Testis (tissue), 2 donors: ENCODE data around the gene LHX8.

Experiments
- POLR2A ChIP-seq: fragments of 450-650 bp; IDR thresholded peaks from one replicate; pipeline ENCODE4 v1.6.1; 2017; ENCODE audit warnings: antibody characterized with exemption, mild to moderate bottlenecking, moderate library complexity
- TF ChIP-seq, protein P1 (sequence below), 3 experiments: fragments of 450-650 bp in 2 of 3; fragments of 200-600 bp in 1 of 3; sonication (generic) in 1 of 3; IDR thresholded peaks; one replicate each; pipeline ENCODE4 v1.5.1; 2016 to 2019; ENCODE audit warnings: antibody characterized with exemption in 3 of 3, mild to moderate bottlenecking in 2 of 3, moderate library complexity in 1 of 3

DNA sequence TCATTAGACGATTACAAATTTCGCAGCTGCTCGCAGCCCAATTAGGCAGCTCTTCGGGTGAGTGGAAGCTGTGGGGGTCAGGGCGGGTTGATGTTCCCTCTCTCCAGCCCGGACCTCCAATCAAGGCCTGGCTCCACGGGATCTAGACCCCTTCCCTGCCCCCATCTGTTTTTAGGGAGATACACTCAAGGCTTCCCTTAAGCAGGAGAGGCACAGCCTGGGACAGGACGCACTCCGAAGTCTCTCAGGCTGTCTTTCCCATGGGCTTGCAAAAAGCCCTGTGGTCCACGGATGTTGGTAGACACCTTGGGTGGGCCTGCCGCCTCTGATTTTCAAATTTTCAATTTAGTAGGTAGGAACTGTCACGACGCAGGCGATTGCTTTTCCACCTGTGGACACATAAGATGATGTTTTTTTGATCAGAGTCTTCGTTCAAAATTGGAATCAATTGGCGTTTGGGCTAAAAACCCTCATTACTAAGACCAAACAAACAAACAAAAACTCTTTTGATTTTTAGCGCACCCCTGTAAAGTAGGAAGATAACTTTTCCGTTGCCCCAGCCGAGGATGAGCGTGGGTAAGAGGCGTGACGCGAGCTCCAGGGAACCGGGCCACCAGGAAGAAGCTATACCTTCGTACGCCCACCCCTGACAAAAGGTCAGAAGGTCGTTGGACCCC is 2.5 kb upstream of the LHX8 start:
- TF ChIP-seq, protein P1, sequence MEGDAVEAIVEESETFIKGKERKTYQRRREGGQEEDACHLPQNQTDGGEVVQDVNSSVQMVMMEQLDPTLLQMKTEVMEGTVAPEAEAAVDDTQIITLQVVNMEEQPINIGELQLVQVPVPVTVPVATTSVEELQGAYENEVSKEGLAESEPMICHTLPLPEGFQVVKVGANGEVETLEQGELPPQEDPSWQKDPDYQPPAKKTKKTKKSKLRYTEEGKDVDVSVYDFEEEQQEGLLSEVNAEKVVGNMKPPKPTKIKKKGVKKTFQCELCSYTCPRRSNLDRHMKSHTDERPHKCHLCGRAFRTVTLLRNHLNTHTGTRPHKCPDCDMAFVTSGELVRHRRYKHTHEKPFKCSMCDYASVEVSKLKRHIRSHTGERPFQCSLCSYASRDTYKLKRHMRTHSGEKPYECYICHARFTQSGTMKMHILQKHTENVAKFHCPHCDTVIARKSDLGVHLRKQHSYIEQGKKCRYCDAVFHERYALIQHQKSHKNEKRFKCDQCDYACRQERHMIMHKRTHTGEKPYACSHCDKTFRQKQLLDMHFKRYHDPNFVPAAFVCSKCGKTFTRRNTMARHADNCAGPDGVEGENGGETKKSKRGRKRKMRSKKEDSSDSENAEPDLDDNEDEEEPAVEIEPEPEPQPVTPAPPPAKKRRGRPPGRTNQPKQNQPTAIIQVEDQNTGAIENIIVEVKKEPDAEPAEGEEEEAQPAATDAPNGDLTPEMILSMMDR (IDR thresholded peaks at IDR 0.05): no peak
- TF ChIP-seq POLR2A: no peak
